ENCODE data around the gene WDR37. TPM values are rescaled to one million over a fixed set of nuclear protein-coding genes. Genes with fewer than 3 reads are reported as not detected.

Gene WDR37
- total and polyA plus RNA-seq, 10 donors: 8.4 to 60.6 (median 33.9) TPM

DNA sequence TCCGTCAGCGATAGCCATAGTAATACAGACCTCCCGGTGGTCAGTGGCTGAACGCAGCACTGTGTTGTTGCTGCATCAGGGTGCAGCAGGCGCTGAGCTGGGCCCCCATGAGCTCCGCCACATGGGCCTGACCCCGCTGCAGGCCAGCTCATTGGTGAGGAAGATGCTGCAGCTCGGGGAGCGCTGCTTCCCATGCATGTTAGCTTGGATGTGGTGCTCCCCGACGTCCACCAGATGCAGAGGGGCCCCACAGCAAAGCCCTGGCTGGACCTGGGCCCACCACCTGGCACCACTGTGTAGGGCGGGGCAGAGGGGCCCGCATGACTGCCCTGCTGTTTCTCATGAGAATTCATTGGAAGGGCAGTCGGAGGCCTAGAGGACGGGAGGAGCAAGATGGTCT, 50.8 kb downstream of the WDR37 start:
- TF ChIP-seq POLR2A (IDR thresholded peaks at IDR 0.05): no peak
- peak in 1 of 3 donors; percentile 49 for TF ChIP-seq POLR2AphosphoS5 (IDR thresholded peaks at IDR 0.05)
- Histone ChIP-seq H3K9me3 (no peaks in the 10 kb centered on the region), H3K36me3 (peaks cover 0 to 100% (median 87%) of the 10 kb centered on the region in 6 donors), H3K4me3 (no peak overlapping the region), H3K4me1 (peaks cover 0 to 18% (median 11%) of the 10 kb centered on the region in 6 donors), H3K27ac (no peak overlapping the region), H3K27me3 (replicated peaks in 1 of 7) (no peaks in the 10 kb centered on the region)
- intact Hi-C loops (cut with DNase I; ENCODE audit: low total_unique reads): no loop called here
- DNase-seq: no peak
- WGBS, 5 donors: 86 to 97% (median 93%) methylated on average over 7 to 15 of the region's 15 CpGs

DNA sequence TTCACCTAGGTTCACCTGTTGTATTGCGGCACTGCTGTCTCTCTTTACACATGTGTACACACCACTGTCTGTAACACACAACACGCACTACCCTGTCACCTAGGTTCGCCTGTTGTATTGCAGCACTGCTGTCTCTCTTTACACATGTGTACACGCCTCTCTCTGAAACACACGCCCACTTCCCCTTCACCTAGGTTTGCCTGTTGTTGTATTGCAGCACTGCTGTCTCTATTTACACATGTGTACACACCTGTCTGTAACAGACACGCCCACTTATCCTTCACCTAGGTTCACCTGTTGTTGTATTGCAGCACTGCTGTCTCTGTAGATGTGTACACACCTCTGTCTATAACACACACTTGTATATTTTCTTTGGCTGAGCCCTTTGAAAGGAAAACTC, 51.5 kb downstream of the WDR37 start:
- TF ChIP-seq POLR2AphosphoS5 (IDR thresholded peaks at IDR 0.05) (no peak), POLR2A (IDR thresholded peaks at IDR 0.05) (no peak)
- TF ChIP-seq, protein P1, sequence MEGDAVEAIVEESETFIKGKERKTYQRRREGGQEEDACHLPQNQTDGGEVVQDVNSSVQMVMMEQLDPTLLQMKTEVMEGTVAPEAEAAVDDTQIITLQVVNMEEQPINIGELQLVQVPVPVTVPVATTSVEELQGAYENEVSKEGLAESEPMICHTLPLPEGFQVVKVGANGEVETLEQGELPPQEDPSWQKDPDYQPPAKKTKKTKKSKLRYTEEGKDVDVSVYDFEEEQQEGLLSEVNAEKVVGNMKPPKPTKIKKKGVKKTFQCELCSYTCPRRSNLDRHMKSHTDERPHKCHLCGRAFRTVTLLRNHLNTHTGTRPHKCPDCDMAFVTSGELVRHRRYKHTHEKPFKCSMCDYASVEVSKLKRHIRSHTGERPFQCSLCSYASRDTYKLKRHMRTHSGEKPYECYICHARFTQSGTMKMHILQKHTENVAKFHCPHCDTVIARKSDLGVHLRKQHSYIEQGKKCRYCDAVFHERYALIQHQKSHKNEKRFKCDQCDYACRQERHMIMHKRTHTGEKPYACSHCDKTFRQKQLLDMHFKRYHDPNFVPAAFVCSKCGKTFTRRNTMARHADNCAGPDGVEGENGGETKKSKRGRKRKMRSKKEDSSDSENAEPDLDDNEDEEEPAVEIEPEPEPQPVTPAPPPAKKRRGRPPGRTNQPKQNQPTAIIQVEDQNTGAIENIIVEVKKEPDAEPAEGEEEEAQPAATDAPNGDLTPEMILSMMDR (IDR thresholded peaks at IDR 0.05 in 8 of 11, conservative IDR thresholded peaks at IDR 0.05 in 3 of 11): no peak
- Histone ChIP-seq H3K4me1 (peaks cover 0 to 18% (median 11%) of the 10 kb centered on the region in 6 donors), H3K27ac (no peak overlapping the region), H3K27me3 (replicated peaks in 1 of 7) (no peaks in the 10 kb centered on the region), H3K9me3 (no peaks in the 10 kb centered on the region), H3K36me3 (peaks cover 0 to 100% (median 89%) of the 10 kb centered on the region in 6 donors), H3K4me3 (no peak overlapping the region)
- intact Hi-C loops (cut with DNase I; ENCODE audit: low total_unique reads): no loop called here
- no peak for DNase-seq
- 81 to 95% (median 90%) methylated on average over 6 of the region's 6 CpGs for WGBS, 5 donors

DNA sequence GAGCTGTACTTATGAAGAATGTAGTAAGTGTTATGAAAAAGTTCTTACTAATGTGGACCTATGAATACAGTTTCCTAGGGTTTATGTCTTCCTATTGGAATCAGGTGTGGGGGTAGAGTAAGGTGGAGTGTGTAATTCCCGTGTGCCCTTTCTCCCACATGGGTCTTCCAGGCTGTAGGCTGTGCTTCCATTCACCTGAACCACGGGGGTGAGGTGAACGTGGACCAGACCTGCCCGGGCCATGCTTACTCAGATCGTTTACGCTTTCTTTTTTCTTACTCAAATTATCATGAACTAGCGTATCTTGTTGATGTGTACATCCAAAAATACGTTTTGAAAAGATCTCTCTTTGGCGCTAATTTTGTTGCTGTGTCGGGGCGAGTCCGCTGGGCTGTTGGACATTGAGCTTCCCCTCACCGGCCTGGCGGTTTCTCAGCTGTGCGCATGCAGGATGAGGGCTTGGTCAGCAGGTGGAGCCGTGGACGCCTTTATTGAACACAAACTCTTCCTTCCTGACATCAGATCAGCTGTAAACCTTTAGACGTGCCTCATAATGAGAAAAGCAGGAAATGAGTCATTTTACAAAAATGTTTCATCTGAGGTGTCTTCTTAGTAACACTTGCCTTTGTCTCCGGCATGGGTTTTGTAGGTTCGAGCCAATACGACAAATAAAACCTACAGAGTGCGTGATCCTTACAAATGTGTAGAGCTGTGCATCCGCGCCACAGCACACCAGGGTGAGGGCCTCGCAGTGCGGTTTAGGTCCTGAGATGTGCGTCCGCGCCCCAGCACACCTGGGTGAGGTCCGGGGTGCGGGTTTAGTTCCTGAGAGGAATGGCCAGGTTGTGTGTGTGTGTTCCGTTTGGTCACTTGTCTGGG, 53.8 kb downstream of the WDR37 start:
- DNase-seq: peak; percentile 87
- Histone ChIP-seq H3K27ac (peak overlapping the region in 7 of 8 donors; percentile 11 to 82 (median 55)), H3K36me3 (peaks cover 2 to 100% (median 90%) of the 10 kb centered on the region in 6 donors), H3K4me3 (no peak overlapping the region), H3K27me3 (replicated peaks in 1 of 7) (no peaks in the 10 kb centered on the region), H3K4me1 (peaks cover 0 to 18% (median 11%) of the 10 kb centered on the region in 6 donors), H3K9me3 (no peaks in the 10 kb centered on the region)
- intact Hi-C loops (cut with DNase I; ENCODE audit: low total_unique reads): no loop called here
- TF ChIP-seq POLR2AphosphoS5 (IDR thresholded peaks at IDR 0.05) (peak; percentile 27 to 57 (median 32)), POLR2A (IDR thresholded peaks at IDR 0.05) (no peak)
- TF ChIP-seq, protein P1 (IDR thresholded peaks at IDR 0.05 in 8 of 11, conservative IDR thresholded peaks at IDR 0.05 in 3 of 11): peak; percentile 42 to 83 (median 73)
- WGBS, 5 donors: 66 to 73% (median 67%) methylated on average over 32 of the region's 32 CpGs

DNA sequence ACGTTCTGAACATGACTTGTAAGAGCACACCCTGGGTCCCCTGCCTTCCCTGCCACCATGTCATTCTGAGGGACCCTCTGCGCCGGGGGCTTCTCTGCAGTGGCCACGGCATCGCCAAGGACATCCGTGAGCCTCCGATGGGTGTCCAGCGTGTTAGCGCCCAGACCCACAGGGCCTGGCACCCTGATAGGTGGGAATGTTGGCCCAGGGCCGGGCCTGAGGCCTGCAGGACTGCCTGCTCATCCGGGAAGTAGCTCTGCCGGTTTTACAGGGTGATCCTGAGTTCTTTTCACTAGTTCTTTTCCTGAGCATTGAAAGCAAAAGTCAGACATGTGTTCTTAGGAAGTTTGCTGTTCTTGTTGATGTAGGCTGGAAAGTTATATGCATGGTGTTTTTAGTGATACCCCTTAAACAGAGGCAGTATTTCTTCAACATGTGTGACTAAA, 54.5 kb downstream of the WDR37 start:
- Histone ChIP-seq H3K4me3 (no peak overlapping the region), H3K27ac (peak overlapping the region in 7 of 8 donors; percentile 11 to 82 (median 55)), H3K36me3 (peaks cover 2 to 100% (median 90%) of the 10 kb centered on the region in 6 donors), H3K27me3 (replicated peaks in 1 of 7) (no peaks in the 10 kb centered on the region), H3K4me1 (peaks cover 0 to 18% (median 11%) of the 10 kb centered on the region in 6 donors), H3K9me3 (no peaks in the 10 kb centered on the region)
- WGBS, 5 donors: 80 to 93% (median 89%) methylated on average over 5 to 12 of the region's 12 CpGs
- intact Hi-C loops (cut with DNase I; ENCODE audit: low total_unique reads): no loop called here
- TF ChIP-seq POLR2AphosphoS5 (IDR thresholded peaks at IDR 0.05): no peak
- TF ChIP-seq POLR2A (IDR thresholded peaks at IDR 0.05): no peak
- TF ChIP-seq, protein P1 (IDR thresholded peaks at IDR 0.05 in 8 of 11, conservative IDR thresholded peaks at IDR 0.05 in 3 of 11): no peak
- no peak for DNase-seq
